ENCODE results near the gene PCGF3. TPM values are rescaled to one million over a fixed set of nuclear protein-coding genes. Genes with fewer than 3 reads are reported as not detected.
A peak's percentile ranks its signal among the peaks of the same experiment; 100 is the strongest.

Gene PCGF3, protein sequence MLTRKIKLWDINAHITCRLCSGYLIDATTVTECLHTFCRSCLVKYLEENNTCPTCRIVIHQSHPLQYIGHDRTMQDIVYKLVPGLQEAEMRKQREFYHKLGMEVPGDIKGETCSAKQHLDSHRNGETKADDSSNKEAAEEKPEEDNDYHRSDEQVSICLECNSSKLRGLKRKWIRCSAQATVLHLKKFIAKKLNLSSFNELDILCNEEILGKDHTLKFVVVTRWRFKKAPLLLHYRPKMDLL
- total RNA-seq, result 10 to 100 TPM; 31.0 to 67.1 (median 48.8) TPM

- peak; percentile 86 for DNase-seq (ENCODE audit: low spot score)
- TF ChIP-seq, protein P1, sequence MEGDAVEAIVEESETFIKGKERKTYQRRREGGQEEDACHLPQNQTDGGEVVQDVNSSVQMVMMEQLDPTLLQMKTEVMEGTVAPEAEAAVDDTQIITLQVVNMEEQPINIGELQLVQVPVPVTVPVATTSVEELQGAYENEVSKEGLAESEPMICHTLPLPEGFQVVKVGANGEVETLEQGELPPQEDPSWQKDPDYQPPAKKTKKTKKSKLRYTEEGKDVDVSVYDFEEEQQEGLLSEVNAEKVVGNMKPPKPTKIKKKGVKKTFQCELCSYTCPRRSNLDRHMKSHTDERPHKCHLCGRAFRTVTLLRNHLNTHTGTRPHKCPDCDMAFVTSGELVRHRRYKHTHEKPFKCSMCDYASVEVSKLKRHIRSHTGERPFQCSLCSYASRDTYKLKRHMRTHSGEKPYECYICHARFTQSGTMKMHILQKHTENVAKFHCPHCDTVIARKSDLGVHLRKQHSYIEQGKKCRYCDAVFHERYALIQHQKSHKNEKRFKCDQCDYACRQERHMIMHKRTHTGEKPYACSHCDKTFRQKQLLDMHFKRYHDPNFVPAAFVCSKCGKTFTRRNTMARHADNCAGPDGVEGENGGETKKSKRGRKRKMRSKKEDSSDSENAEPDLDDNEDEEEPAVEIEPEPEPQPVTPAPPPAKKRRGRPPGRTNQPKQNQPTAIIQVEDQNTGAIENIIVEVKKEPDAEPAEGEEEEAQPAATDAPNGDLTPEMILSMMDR (IDR thresholded peaks at IDR 0.05), result no peak
- peak; percentile 97 for ATAC-seq (ENCODE audit: low FRiP score)
Observed at GRCh38 chr4:705278-706082, at the start of gene PCGF3. PCGF3 (plus strand) TSS chr4:705832; CDS start chr4:733681, 27,849 bp downstream.

DNA sequence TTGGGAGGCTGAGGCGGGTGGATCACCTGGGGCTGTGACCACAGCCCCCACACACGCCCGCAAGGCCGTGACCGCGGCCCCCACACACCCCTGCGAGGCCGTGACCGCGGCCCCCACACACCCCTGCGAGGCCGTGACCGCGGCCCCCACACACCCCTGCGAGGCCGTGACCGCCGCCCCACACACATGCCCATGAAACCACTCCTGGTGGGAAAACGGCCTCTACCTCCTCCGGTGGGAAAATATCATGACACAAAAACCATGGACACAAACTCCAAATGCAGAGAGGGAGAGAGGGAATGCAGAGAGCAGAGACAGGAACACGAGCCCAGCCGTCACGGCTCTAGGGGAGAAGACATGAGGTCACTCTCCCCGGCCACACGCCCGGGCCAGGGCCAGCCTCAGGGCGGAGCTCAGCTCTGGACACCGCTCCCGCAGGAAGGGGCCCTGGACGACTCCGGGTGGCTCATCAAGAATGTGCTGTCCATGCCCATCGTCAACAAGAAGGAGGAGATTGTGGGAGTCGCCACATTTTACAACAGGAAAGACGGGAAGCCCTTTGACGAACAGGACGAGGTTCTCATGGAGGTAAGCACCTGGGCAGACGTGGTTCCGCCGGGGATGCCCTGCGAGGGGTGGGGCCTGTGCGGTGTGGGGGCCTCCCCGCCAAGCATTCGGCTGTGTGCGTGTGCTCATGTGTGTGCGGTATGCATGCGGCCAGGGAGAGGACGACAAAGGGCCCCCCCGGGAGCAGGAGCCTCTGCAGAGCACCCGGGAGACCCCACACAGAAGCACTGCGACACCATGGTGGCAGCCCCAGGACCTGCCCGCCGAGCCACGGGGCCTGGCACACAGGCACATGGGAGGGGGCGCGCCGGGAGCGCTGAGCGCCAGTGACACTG lies 48.9 kb upstream of the PCGF3 start:
- DNase-seq (ENCODE audit: low spot score), result no peak
- ATAC-seq (ENCODE audit: low FRiP score), result no peak
- TF ChIP-seq, protein P1 (IDR thresholded peaks at IDR 0.05), result no peak

GRCh38 chr4:657338-657833 lies 48.2 kb upstream of the PCGF3 start:
- DNase-seq (ENCODE audit: low spot score) (no peak), ATAC-seq (ENCODE audit: low FRiP score) (no peak)
- TF ChIP-seq, protein P1 (IDR thresholded peaks at IDR 0.05), result no peak

DNA sequence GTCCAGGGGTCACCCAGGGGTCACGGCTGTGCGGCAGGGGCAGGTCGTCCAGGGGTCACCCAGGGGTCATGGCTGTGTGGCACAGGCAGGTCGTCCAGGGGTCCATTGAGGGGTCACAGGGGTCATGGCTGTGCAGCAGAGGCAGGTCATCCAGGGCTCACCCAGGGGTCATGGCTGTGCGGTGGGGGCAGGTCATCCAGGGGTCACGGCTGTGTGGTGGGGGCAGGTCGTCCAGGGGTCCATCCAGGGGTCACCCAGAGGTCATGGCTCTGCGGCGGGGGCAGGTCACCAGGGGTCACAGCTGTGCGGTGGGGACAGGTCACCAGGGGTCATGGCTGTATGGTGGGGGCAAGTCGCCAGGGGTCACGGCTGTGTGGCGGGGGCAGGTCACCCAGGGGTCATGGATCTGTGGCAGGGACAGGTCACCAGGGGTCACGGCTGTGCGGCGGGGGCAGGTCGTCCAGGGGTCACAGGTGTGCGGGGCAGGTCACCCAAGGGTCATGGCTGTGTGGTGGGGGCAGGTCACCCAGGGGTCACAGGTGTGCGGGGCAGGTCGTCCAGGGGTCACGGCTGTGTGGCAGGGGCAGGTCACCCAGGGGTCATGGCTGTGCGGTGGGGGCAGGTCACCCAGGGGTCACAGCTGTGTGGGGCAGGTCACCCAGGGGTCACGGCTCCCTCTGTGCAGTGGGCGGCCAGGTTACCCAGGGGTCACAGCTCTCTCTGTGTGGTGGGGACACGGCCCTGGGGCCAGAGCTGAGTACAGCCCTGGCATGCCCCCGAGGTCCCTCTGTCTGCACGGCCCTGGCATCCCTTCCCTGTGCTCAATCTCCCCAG lies 47.6 kb upstream of the PCGF3 start:
- TF ChIP-seq, protein P1 (IDR thresholded peaks at IDR 0.05), result no peak
- ATAC-seq (ENCODE audit: low FRiP score), result no peak

DNA sequence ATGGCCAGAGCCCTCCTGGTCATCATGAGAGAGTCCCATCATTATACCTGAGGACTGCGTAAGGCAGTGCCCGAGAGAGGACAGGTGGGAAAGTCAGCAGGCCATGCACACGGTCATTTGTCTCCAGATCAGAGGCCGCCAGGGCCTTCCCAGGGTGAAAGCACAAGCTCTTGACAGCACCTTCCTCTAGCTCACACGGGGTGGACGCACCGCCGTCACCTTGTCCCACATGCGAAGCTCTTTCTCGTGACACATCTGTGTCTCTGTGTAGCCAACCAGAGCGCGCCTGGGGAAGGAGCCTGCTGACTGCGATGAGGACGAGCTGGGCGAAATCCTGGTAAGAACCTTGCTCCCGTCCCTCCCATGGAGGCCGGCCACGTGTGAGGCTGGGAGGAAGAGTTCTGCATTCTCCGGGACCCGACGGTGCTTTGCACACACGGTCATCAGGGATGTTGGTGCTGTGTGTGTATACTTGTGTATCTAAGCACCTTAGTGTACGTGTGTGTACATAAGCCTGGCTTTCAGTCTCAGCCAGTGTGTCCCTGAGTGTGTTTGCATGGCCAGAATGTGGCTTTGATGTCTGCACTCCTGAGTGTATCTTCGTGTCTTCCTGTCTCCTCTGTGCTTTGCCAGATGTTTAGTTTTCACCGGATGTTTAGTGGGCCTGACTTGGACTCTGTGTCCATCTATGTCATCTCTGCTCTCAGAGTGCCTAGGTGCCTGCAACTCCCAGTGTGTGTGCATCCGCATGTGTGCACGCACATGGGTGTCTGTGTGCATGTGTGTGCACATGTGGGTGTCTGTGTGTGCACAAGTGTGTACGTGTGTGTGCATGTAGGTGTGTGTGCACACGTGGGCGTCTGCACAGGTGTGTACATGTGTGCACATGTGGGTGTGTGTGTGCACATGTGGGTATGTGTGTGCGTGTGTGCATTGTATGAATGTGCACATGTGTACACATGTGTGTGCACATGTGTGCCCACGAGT lies 46.7 kb upstream of the PCGF3 start:
- DNase-seq (ENCODE audit: low spot score) (no peak), ATAC-seq (ENCODE audit: low FRiP score) (no peak)
- TF ChIP-seq, protein P1 (IDR thresholded peaks at IDR 0.05), result no peak

More for the DNA sequence above, 47.6 kb upstream of the PCGF3 start:
- DNase-seq (ENCODE audit: low spot score), result no peak

Data from omental fat pad (tissue), 4 donors.